ENCODE results near the gene WDR33.
"Not testable (repeated sequence)": the region's sequence is repeated elsewhere in the genome, so short reads cannot be mapped to it uniquely, and the experiment has no call there.

The WDR33 gene

DNA sequence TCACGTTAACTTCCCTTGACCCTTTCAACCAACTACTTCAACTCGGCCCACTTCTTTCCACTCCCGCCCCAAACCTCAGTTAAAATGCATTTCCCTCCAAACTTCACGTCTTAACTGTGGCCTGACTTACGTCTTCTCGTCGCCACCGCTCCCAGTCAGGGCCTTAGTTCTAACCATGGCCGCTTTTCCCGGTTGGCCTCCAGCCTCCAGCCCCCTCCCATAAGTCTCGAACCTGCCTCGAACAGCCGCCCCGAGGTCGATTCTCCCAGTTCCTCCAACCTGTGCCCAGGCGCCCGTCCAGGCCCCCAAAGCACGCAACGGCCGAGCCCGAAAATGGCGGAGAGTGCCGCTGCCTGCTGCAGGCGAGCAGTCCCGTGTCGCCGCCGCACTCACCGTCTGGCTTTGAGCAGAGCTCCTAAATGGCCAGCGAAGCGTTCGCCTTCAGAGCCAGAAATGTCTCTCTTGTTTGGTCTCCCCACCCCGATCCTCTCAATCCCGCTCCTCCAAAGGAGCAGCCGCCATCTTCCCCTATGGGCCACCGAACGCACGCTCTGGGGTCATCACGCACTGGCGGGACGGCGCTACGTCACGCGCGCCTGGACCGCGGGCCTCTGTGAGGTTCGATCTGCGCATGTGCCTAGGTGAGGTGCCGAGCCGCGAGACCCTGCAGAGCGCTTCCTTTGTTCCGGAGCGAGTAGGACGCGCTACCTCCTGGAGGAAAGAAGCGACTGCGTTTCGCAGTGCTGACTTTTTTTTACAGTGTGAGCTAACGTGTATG, at the start of gene WDR33:
Gene WDR33 (minus strand): TSS at position 553 of the 778 bp plus-strand sequence. CDS start 40,190 bp downstream, outside the sequence.
- DNase-seq (ENCODE audit: low spot score), result peak; percentile 93

DNA sequence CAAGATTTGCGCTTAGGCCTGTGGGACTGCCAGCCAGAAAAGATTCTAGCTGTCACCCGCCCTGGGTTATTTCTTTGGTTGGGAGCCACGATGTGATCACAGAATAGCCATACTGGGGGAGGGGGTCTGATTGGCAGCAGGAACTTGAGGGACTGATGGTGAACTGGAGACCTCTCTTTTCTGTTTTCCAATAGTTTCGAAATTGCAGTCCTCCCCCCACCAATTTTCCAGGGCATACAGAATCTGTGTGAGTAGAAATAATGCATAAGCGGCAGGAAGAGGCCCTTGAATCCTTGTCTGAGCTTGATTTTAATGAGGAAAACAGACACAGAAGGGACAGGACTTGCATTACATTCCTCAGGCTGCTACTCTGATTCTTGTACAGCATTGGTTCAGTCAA, 49.2 kb upstream of the WDR33 start:
- no peak for DNase-seq (ENCODE audit: low spot score)

DNA sequence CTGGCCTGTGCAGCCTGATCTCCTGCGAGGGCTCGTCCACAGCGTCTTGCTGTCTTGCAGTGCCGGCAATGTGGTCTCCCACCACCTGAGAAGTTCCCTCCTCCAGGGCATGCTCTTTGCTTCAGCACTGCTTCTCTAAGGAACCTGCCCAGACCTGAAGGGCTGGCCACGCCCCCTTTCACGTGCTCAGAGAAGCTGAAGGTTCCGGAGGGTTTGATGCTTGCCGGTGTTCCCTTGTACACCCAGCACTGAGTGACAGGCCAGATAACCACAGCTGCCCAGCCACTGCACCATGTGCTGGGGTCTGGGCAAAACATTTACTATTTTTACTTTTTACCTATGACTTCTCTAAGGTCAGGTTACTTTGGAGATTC, 48.7 kb upstream of the WDR33 start:
- DNase-seq (ENCODE audit: low spot score), result no peak

DNA sequence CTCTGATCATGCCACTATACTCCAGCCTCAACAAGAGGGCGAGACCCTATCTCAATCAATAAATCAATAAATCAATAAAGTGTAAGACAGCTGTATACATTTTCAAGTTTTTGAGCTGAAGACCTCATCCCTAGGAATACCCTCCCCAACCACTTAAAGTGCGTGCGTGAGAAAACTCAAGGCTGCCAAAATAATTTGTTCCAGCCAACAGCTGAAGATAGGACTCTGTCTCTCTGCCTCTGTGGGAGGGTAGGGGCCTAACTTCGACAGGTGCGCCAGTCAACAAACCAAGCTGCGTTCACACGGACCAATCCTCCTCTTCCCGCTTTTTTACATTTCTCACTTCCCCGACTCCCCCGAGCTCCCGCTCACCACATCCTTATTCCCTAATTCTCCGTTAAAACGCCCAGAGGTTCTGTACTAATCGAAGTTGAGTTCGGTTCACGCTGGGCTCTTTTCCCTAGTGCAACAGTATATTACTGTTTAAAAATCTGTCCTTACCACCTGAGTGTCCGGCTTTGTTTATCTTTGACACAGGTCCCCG, 46.4 kb upstream of the WDR33 start:
- peak; percentile 44 for DNase-seq (ENCODE audit: low spot score)

DNA sequence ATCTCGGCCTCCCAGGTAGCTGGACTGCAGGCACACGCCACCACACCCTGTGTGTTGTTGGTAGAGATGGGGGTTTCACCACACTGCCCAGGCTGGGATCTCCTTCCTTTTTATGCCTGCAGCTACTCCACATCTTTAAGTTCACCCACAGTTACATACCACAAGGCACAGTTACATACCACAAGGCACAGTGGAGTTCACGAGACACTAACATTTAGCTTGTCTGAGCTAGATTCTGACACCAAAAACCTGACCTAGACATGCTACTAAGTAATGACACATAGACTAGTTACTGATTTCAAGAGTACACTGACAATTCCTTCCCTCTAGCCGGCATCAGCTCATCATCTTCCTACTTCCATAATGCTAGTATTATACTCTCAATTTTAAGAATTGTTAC, 42.7 kb upstream of the WDR33 start:
- no peak for DNase-seq (ENCODE audit: low spot score)

DNA sequence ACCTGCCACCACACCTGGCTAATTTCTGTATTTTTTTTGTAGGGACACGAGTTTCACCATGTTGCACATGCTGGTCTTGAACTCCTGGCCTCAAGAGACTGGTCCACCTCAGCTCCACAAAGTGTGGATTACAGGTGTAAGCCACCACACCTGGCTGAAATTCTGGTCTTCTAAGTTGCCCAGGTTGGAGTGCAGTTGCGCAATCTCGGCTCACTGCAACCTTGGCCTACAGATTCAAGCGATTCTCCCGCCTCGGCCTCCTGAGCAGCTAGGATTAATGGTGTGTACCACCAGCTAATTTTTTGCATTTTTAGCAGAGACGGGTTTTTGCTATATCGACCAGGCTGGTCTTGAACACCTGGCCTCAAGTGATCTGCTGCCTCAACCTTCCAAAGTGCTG, 41.4 kb upstream of the WDR33 start:
- DNase-seq (ENCODE audit: low spot score), result no peak

DNA sequence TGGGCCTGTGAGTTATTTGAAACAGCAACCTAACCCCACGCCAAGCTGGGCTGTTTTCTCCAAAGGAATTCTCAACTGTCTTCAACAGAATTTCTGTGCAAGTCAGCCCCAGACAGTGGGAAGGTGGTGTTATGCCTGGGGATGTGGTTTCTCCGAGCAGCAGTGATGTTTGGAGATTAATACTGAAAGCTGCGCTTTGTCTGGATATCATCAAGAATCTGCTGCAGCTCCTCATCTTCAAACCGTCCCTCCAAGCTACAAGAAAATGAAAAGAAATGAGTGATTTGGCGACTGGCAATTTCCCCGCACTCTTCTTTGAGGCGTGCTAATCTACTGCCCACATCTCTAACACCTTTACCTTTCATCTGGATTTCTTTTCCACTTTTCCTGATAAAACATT, 37.0 kb upstream of the WDR33 start:
- DNase-seq (ENCODE audit: low spot score), result no peak

DNA sequence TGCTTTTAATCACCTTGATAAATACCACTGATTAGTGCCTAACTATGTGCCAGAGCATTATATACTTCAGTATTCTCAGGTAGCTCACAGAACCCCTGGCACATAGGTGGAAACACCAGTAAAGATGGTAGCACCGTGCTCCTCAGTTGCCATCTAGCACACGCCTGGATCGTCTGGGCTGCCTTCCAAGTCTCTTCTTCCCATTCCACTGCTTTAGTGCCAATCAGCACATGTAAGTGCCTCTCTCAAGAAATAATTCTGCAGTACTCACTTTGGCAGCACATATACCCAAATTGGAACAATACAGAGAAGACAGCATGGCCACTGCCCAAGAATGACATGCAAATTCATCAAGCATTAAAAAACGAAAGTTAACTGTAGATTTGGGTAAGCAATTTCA, 34.0 kb upstream of the WDR33 start:
- no peak for DNase-seq (ENCODE audit: low spot score)

DNA sequence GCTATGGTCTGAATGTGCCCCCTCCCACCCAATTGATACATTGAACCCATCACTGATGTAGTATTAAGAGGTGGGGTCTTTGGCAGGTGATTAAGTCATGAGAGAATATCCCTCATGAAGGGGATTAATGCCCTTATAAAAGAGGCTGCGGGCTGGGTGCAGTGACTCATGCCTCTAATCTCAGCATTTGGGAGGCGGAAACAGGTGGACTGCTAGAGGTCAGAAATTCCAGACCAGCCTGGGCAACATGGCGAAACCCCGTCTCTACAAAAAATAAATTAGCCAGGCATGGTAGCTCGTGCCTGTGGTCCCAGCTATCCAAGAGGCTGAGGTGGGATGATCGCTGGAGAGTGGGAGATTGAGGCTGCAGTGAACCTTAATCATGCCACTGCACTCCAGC, 32.7 kb upstream of the WDR33 start:
- no peak for DNase-seq (ENCODE audit: low spot score)

DNA sequence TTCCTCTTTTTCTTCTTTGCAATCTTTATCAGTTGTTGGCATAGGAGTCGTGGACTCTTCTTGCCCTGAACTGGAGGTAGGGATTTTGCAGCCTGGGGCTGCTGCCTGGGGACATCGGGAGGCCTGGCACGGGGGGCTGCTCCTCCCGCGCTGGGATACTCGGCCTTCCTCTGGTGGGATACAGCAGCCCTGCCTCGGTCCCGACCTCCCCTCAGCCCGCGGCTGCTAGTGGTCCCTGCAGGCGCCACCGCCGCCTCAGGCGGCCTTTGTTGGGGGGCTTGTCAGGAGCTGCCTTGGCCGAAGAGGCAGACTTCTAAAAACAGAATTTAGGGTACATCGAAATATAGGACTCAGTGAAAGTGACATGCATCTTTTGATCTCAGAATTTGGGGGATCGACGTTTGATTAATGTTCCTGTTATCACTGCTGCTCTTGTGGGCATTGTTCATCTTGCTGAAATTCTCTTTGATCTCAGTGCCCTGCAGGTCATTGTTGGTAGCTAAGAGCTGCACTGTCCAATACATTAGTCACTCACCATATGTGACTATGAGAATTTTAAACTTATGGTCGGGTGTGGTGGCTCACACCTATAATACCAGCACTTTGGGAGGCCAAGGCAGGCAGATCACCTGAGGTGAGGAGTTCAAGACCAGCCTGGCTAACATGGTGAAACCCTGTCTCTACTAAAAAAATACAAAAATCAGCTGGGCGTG, 30.7 kb upstream of the WDR33 start:
- DNase-seq (ENCODE audit: low spot score), result no peak

DNA sequence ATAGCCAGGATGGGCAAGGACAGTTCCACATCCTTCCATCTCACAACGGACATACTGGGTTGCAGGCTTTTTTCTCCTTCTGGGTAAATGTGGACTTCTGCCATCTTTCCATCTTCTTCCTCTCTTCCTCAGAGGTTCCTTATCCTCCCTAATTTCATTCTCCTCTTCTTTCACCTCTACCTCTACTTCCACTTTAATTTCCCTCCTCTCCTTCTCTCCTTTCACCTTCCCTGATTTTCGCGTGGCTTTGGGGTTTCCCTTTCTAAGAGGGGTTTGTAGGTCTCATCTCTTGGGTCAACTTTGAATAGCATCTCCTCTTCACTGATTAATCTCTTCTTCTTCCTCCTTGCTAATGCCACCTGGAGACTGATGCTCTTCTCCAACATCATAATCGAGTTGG, 29.9 kb upstream of the WDR33 start:
- DNase-seq (ENCODE audit: low spot score), result no peak

DNA sequence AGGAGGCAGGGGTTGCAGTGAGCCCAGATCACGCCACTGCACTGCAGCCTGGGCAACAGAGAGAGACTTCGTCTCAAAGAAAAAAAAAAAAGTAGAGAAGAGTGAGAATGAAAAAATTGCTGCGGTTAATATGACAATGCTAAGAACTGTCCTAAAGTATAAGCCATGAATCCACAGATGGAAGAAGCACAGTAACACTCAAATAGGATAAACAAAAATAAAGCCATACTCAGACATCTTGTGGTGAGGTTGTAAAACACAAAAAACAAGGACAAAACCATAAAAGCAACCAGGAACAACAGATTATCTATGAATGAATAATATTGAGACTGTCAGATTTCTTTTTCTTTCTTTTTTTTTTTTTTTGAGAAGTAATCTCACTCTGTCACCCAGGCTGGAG, 24.0 kb upstream of the WDR33 start:
- no peak for DNase-seq (ENCODE audit: low spot score)

DNA sequence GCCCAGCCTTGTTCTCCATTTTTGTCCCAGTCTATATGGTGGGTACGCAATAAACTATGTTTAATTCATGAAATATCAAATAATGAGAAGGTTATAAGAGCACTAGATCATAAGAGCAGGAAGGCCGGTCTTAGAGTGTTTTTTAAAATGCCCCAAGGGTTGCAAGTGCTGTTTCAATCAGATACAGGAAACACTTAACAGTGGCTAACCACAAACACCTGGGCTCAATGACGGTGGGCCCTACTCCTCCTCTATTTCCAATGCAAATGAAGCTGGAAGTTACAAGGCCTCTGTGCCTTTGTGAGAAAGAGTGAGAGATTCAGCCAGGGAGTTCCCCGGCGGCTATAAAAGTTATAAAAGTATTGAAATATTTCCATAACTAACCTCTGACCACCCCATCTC, 18.9 kb upstream of the WDR33 start:
- no peak for DNase-seq (ENCODE audit: low spot score)

DNA sequence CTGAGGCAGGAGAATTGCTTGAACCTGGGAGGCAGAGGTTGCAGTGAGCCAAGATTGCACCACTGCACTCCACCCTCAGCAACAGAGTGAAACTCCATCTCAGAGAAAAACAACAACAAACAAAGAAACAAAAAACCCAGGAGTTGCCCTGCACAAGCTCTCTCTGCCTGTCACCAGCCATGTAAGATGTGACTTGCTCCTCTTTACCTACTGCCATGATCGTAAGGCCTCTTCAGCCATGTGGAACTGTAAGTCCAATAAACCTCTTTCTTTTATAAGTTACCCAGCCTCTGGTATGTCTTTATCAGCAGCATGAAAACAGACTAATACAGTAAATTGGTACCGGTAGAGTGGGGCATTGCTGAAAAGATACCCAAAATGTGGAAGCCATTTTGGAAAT, 15.7 kb upstream of the WDR33 start:
- not testable (repeated sequence) for DNase-seq (ENCODE audit: low spot score)

DNA sequence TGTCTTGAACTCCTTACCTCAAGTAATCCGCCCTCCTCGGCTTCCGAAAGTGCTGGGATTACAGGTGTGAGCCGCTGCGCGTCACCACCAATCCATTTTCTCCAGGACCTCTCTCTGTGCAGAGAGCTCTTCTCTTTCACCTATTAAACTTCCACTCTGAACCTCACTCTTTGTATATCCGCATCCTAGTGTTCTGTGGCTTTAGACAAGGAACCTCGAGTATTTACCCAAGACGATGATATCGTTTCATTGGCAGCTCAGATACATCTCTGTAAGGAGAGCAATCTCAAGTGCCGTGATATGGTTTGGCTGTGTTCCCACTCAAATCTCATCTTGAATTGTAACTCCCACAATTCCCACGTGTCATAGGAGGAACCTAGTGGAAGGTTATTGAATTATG, 15.1 kb upstream of the WDR33 start:
- DNase-seq (ENCODE audit: low spot score), result no peak

DNA sequence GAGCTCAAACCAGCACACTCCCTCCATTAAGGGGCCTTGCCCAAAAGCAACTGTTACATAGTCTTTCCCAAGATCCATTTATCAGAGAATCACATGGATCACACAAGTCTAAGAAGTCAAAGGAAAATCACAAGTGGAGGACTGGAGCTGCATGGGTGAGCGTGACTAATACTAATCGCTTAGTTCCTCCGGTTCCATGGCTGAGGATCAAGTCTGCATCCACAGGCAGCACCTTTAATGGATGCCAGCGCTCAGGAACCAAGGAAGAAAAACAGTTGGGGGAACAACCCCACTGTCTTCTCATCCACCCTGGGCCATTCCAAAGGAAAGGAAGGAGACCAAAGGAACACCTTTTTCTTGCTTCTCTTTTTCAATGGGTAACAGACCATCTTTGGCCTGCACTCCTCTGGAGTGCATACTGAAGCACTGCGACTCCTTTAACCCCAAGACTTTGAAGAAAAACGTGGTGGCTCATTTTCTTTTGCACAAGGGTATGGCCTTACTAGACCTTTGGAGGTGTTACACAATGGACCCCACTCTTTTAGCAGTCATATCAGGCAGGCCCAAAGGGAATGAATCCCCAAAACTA, 9.2 kb upstream of the WDR33 start:
- DNase-seq (ENCODE audit: low spot score), result no peak

DNA sequence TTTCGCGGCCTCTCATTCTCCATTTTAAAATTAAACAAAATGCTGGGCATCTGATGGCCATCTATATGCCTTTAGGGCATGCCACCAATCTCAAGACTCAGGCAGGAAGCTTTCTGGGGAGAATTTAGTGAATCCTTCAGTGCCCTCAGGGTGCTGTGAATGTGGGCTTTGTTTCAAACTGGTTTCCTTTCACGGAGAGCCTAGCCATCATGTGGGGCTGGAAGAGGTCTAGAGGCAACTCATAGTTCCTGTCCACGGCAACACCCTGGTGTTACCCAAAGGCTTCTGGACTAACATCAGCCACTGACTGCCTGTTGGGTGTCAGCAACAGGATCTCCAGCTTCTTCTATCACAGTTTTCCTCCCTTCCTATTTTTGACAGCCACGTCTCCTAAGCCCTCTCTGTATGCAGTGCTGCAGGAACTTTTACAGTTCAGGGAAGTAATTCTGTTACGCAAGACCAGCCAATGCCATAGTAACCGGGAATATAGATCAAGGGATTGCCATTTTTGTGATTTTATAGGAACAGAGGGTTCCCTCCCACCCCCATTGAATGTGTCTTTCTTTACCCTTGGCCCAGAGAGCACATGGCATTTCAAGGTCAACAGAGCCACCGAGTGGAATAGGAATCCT, 7.9 kb upstream of the WDR33 start:
- DNase-seq (ENCODE audit: low spot score), result no peak

DNA sequence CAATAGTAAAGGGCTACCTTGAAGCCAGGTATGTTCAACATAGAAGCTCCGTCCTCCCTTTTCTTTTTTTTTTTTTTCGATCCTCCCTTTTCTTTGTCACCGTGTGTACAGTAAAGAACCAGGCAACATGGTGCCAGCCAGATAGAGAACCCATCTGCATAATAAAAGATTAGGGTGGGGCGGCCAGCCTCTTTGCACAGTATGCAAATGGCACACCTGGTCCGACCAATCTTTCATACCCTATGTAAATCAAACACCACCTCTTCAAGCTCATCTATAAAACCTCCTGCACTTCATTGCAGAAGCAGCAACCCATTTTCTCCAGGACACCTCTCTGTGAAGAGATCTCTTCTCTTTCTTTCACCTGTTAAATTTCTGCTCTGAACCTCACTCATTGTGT, 7.3 kb upstream of the WDR33 start:
- no peak for DNase-seq (ENCODE audit: low spot score)

DNA sequence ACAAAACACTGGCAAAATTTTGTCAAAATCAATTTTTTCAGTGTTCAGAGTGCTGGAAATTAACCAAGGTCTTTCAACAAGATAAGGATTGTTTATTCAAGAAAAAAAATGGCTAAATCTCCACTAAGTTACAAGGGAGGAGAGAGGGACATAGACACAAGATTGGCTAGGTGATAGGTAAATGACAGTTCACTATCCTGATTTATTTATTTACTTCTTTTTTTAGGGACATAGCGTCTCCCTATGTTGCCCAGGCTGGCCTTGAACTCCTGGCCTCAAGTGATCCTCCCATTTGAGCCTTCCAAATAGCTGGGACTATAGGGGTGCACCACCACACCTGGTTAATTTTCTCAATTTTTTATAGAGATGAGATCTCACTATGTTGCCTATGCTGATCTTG, 3.7 kb upstream of the WDR33 start:
- no peak for DNase-seq (ENCODE audit: low spot score)

DNA sequence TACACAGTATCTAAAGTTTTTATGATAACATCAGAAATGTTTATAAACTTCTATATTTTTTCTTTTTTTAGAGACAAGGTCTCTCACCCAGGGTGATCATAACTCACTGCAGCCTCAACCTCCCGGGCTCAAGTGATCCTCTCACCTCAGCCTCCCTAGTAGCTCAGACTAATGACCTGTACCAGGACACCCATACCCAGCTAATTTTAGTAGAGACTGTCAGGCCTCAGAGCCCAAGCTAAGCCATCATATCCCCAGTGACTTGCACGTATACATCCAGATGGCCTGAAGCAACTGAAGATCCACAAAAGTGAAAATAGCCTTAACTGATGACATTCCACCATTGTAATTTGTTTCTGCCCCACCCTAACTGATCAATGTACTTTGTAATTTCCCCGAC, 1.5 kb upstream of the WDR33 start:
- not testable (repeated sequence) for DNase-seq (ENCODE audit: low spot score)

DNA sequence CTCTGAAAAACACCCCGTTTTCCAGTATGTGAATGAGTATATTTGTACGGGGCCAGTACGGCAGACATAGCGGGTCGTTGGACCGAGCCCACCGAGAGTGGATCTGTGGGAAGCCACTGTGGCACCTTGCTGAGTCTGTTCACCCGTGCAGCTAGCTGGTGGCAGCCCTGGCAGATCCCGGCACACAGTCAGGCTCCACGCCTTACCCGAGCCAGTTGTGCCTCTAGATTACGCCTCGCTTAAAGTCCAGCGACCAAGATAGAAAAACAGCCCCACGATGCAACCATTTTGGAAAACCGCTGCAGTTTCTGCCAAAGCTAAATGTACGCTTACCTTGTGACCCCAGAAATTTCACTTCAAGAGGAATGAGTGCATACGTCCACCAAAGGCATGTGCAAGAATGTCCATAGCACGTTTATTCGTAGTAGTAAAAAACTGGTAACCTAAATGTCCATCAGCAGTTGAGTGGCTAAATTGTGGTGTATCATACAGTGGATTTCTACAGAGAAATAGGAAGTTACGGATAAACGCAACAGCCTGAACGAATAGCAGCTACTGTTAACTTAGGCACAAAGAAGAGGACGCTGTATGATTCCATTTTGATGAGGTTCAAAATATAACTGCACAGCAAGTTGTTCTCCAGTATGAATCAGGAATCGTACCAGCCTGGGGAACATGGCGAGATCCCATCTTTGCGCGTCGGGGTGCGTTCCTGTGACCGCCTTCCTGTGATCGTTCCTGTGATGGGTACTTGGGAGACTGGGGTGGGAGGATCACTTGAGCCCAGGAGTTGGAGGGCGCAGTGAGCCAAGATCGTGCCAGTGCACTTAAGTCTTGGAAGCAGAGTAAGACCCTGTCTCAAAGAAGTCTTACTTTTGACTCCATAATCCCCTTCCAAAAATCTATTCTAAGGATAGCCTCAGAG, 688 bp upstream of the WDR33 start:
- DNase-seq (ENCODE audit: low spot score), result no peak
